WTC11 (cell line): ENCODE results near the gene CSNK2A2. TPM values are rescaled to one million over a fixed set of nuclear protein-coding genes. Genes with fewer than 3 reads are reported as not detected.

ENCODE experiments used
- ATAC-seq: fragments of 200-7000 bp; cut with Tn5 transposase; 2 replicates; pipeline ENCODE4 v1.10.0; 2021; ENCODE audit warnings: mild to moderate bottlenecking, moderate library complexity
- CTCF ChIA-PET: fragments of 300-600 bp; sonication (Branson Sonifier 250); formaldehyde crosslinking; loops from one replicate; lab custom pipeline; 2021; ENCODE audit warnings: antibody characterized with exemption; lab: Charles Lee
- POLR2A ChIA-PET: fragments of 350-600 bp; sonication (Branson Sonifier 250); formaldehyde crosslinking; loops from one replicate; lab custom pipeline; 2021; ENCODE audit warnings: antibody characterized with exemption; lab: Charles Lee
- DNase-seq: peaks from one replicate; pipeline ENCODE4 v3.0.0; 2021; ENCODE audit warnings: low spot score
- H3K27ac Mint-ChIP-seq: 2 replicates; pipeline ENCODE4 v1.8.0; 2021; ENCODE audit warnings: mixed read lengths
- H3K27me3 Mint-ChIP-seq: 2 replicates; pipeline ENCODE4 v1.8.0; 2021; ENCODE audit warnings: low read depth, mild to moderate bottlenecking, moderate library complexity, mixed read lengths
- H3K36me3 Mint-ChIP-seq: 2 replicates; pipeline ENCODE4 v1.8.0; 2021; ENCODE audit warnings: mixed read lengths
- H3K4me1 Mint-ChIP-seq: 2 replicates; pipeline ENCODE4 v1.8.0; 2022; ENCODE audit warnings: mixed read lengths
- H3K4me3 Mint-ChIP-seq: 2 replicates; pipeline ENCODE4 v1.8.0; 2021; ENCODE audit warnings: mild to moderate bottlenecking, moderate library complexity, mixed read lengths
- H3K9me3 Mint-ChIP-seq: 2 replicates; pipeline ENCODE4 v1.8.0; 2021; ENCODE audit warnings: mixed read lengths
- ARID4B ChIP-seq: sonication (generic); formaldehyde crosslinking; IDR thresholded peaks from 2 replicates; pipeline ENCODE4 v1.8.0; 2023; ENCODE audit warnings: missing genetic modification reagents, mild to moderate bottlenecking, borderline replicate concordance
- ATF1 ChIP-seq: sonication (generic); formaldehyde crosslinking; IDR thresholded peaks from 2 replicates; pipeline ENCODE4 v1.8.1; 2023; ENCODE audit warnings: mild to moderate bottlenecking, moderate library complexity, missing genetic modification reagents
- E2F4 ChIP-seq: sonication (generic); formaldehyde crosslinking; IDR thresholded peaks from 2 replicates; pipeline ENCODE4 v1.8.1; 2022; ENCODE audit warnings: low read depth, mild to moderate bottlenecking, moderate library complexity, missing genetic modification reagents, borderline replicate concordance
- FOXP1 ChIP-seq: sonication (generic); formaldehyde crosslinking; IDR thresholded peaks from 2 replicates; pipeline ENCODE4 v1.8.0; 2022; ENCODE audit warnings: missing genetic modification reagents, mild to moderate bottlenecking, moderate library complexity, borderline replicate concordance
- GTF2I ChIP-seq: fragments of 250-450 bp; sonication (Bioruptor Pico); conservative IDR thresholded peaks from 2 replicates; pipeline ENCODE4 v1.4.0; 2021; ENCODE audit warnings: mild to moderate bottlenecking
- HMGXB4 ChIP-seq: sonication (generic); formaldehyde crosslinking; IDR thresholded peaks from 2 replicates; pipeline ENCODE4 v1.8.1; 2023; ENCODE audit warnings: mild to moderate bottlenecking, moderate library complexity, missing genetic modification reagents
- MYBL2 ChIP-seq: sonication (generic); formaldehyde crosslinking; IDR thresholded peaks from 2 replicates; pipeline ENCODE4 v1.8.1; 2023; ENCODE audit warnings: mild to moderate bottlenecking, moderate library complexity, missing genetic modification reagents
- NFE2L1 ChIP-seq: sonication (generic); formaldehyde crosslinking; IDR thresholded peaks from 2 replicates; pipeline ENCODE4 v1.8.1; 2023; ENCODE audit warnings: missing genetic modification reagents
- RELA ChIP-seq: sonication (generic); formaldehyde crosslinking; IDR thresholded peaks from 2 replicates; pipeline ENCODE4 v1.8.1; 2022; ENCODE audit warnings: missing genetic modification reagents, mild to moderate bottlenecking, borderline replicate concordance
- RORB ChIP-seq: fragments of 250-450 bp; sonication (Bioruptor Pico); IDR thresholded peaks from 2 replicates; pipeline ENCODE4 v1.9.0; 2021; ENCODE audit warnings: mild to moderate bottlenecking
- TEAD1 ChIP-seq: sonication (generic); formaldehyde crosslinking; IDR thresholded peaks from 2 replicates; pipeline ENCODE4 v1.8.0; 2022; ENCODE audit warnings: mild to moderate bottlenecking, missing genetic modification reagents
- TEAD4 ChIP-seq: sonication (generic); formaldehyde crosslinking; IDR thresholded peaks from 2 replicates; pipeline ENCODE4 v1.8.0; 2022; ENCODE audit warnings: mild to moderate bottlenecking, missing genetic modification reagents
- ZNF512 ChIP-seq: sonication (generic); formaldehyde crosslinking; IDR thresholded peaks from 2 replicates; pipeline ENCODE4 v1.8.1; 2022; ENCODE audit warnings: missing genetic modification reagents, borderline replicate concordance
- ZNF671 ChIP-seq: fragments of 250-450 bp; sonication (Bioruptor Pico); IDR thresholded peaks from 2 replicates; pipeline ENCODE4 v1.8.0; 2021; ENCODE audit warnings: mild to moderate bottlenecking
- total RNA-seq: library from RNA; stranded (reverse); gene quantifications from 3 replicates; pipeline ENCODE4 v1.2.3, GENCODE V29; 2021
- TF ChIP-seq, protein P1 (sequence below): sonication (generic); formaldehyde crosslinking; IDR thresholded peaks from 2 replicates; pipeline ENCODE4 v1.8.0; 2022; ENCODE audit warnings: missing genetic modification reagents
- TF ChIP-seq, protein P2 (sequence below): fragments of 200-600 bp; IDR thresholded peaks from 2 replicates; pipeline ENCODE4 v1.8.0; 2022; ENCODE audit warnings: antibody characterized with exemption
- TF ChIP-seq, protein P3 (sequence below): sonication (generic); formaldehyde crosslinking; conservative IDR thresholded peaks from 2 replicates; pipeline ENCODE4 v1.8.1; 2022; ENCODE audit warnings: mild to moderate bottlenecking, missing genetic modification reagents
- TF ChIP-seq, protein P4 (sequence below): sonication (generic); formaldehyde crosslinking; IDR thresholded peaks from 2 replicates; pipeline ENCODE4 v1.8.0; 2022; ENCODE audit warnings: mild to moderate bottlenecking, missing genetic modification reagents

Gene CSNK2A2
- total RNA-seq, 1 experiment from 2014 or later = 114 TPM

DNA sequence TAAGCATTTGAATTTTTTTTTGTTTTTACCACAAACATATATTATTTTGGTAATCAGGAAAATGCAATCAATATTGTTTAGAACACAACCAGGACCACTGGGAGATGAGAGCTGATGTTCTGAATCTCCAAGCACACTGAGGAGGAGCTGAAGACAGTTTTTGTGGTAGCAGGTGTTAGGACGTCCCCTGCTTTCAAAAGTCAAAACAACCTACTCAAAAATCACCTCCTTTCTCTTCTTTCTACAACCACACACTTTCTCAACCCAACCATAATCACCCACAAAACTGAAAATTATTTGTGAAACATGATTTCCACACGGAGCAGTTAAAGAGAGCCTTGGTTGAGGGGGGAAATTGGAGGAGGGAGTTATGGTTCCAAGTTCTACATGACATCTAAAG is 42.1 kb downstream of the CSNK2A2 start (continued):
- TF ChIP-seq ARID4B (CRISPR knock-in tag) (no peak), NFE2L1 (no peak), FOXP1 (CRISPR knock-in tag) (no peak), RORB (CRISPR knock-in tag) (no peak), ZNF512 (CRISPR knock-in tag) (no peak), TEAD4 (CRISPR knock-in tag) (no peak)
- TF ChIP-seq, protein P1, sequence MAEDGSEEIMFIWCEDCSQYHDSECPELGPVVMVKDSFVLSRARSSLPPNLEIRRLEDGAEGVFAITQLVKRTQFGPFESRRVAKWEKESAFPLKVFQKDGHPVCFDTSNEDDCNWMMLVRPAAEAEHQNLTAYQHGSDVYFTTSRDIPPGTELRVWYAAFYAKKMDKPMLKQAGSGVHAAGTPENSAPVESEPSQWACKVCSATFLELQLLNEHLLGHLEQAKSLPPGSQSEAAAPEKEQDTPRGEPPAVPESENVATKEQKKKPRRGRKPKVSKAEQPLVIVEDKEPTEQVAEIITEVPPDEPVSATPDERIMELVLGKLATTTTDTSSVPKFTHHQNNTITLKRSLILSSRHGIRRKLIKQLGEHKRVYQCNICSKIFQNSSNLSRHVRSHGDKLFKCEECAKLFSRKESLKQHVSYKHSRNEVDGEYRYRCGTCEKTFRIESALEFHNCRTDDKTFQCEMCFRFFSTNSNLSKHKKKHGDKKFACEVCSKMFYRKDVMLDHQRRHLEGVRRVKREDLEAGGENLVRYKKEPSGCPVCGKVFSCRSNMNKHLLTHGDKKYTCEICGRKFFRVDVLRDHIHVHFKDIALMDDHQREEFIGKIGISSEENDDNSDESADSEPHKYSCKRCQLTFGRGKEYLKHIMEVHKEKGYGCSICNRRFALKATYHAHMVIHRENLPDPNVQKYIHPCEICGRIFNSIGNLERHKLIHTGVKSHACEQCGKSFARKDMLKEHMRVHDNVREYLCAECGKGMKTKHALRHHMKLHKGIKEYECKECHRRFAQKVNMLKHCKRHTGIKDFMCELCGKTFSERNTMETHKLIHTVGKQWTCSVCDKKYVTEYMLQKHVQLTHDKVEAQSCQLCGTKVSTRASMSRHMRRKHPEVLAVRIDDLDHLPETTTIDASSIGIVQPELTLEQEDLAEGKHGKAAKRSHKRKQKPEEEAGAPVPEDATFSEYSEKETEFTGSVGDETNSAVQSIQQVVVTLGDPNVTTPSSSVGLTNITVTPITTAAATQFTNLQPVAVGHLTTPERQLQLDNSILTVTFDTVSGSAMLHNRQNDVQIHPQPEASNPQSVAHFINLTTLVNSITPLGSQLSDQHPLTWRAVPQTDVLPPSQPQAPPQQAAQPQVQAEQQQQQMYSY (CRISPR knock-in tag) = no peak

GRCh38 chr16:58154345-58154744 is 43.6 kb downstream of the CSNK2A2 start:
- no peak overlapping the region for H3K27ac Mint-ChIP-seq
- H3K27me3 Mint-ChIP-seq = no peaks in the 10 kb centered on the region
- no peak overlapping the region for H3K4me3 Mint-ChIP-seq
- H3K4me1 Mint-ChIP-seq = peaks cover 3% of the 10 kb centered on the region; the same call in 1 of the 2 replicates
- CTCF ChIA-PET = no interaction called here
- H3K9me3 Mint-ChIP-seq = no peaks in the 10 kb centered on the region
- no peaks in the 10 kb centered on the region for H3K36me3 Mint-ChIP-seq
- DNase-seq (no peak), ATAC-seq (no peak)
- no peak for TF ChIP-seq HMGXB4 (CRISPR knock-in tag)
- TF ChIP-seq RELA (CRISPR knock-in tag) = no peak
- no peak for TF ChIP-seq E2F4
- no peak for TF ChIP-seq ATF1 (CRISPR knock-in tag)
- TF ChIP-seq, protein P2, sequence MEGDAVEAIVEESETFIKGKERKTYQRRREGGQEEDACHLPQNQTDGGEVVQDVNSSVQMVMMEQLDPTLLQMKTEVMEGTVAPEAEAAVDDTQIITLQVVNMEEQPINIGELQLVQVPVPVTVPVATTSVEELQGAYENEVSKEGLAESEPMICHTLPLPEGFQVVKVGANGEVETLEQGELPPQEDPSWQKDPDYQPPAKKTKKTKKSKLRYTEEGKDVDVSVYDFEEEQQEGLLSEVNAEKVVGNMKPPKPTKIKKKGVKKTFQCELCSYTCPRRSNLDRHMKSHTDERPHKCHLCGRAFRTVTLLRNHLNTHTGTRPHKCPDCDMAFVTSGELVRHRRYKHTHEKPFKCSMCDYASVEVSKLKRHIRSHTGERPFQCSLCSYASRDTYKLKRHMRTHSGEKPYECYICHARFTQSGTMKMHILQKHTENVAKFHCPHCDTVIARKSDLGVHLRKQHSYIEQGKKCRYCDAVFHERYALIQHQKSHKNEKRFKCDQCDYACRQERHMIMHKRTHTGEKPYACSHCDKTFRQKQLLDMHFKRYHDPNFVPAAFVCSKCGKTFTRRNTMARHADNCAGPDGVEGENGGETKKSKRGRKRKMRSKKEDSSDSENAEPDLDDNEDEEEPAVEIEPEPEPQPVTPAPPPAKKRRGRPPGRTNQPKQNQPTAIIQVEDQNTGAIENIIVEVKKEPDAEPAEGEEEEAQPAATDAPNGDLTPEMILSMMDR = no peak
- TF ChIP-seq, protein P3, sequence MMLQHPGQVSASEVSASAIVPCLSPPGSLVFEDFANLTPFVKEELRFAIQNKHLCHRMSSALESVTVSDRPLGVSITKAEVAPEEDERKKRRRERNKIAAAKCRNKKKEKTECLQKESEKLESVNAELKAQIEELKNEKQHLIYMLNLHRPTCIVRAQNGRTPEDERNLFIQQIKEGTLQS = no peak
- TF ChIP-seq GTF2I = no peak
- no peak for TF ChIP-seq TEAD1
- TF ChIP-seq MYBL2 (CRISPR knock-in tag) = no peak
- no peak for TF ChIP-seq ZNF671 (CRISPR knock-in tag)
- TF ChIP-seq, protein P4, sequence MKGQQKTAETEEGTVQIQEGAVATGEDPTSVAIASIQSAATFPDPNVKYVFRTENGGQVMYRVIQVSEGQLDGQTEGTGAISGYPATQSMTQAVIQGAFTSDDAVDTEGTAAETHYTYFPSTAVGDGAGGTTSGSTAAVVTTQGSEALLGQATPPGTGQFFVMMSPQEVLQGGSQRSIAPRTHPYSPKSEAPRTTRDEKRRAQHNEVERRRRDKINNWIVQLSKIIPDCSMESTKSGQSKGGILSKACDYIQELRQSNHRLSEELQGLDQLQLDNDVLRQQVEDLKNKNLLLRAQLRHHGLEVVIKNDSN (CRISPR knock-in tag) = no peak
- POLR2A ChIA-PET = interaction anchor here (0.7 kb wide), 1 partner anchor 330 kb away, joined by 3 read pairs; no protein-coding TSS in a partner anchor
